GM18907 (cell line): ENCODE results near the gene RYR2.
A peak's percentile ranks its signal among the peaks of the same experiment; 100 is the strongest.
"Not testable (repeated sequence)": the region's sequence is repeated elsewhere in the genome, so short reads cannot be mapped to it uniquely, and the experiment has no call there.

ENCODE experiments used
- ATAC-seq: cut with Tn5 transposase; IDR thresholded peaks from one replicate; pipeline ENCODE4 v1.9.1; 2021; ENCODE audit warnings: mild to moderate bottlenecking, moderate library complexity; ENCODE audit not compliant: unreplicated experiment

Gene RYR2

DNA sequence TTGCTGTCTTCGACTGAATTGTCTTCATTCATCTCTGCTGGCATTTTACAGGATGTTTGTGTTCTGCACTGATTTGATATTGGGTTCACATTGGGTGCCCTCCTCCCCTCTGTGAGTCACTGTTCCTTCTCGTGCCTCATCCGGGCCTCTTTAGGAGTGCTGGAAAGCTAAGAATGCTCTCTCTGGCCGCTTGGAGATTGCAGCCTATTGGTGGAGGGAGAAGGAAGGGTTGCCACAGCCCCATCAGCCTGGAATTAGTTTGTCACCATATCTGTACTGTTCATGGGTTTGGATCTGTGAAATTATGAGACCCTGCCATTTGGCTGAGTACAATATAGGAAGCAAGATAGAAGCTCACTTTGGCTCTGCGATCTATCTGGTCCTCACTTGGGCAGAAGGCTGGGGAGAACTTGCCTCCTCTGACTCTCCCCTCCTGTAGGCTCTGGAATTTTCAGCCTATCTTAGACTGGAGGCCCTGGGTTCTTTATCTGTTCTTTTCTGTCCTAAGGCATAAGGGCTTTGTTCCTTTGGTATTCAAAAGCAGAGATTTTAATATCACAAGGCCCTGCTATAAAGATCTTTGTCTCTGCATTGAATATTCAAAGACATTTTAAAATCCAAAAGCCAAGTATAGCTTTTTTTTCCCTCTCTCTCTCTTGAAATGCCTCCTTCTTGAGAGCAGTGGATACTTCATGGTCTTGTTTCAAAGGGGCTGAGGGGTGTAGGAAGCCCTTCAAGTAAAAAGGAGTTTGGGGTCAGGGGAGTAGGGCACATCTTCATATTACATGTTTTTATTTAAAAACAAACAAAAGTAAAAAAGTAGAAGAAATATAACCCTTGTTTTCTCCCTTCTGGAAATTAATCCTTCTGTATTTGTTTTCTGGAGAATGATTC lies 500.8 kb downstream of the RYR2 start:
- ATAC-seq, result no peak

DNA sequence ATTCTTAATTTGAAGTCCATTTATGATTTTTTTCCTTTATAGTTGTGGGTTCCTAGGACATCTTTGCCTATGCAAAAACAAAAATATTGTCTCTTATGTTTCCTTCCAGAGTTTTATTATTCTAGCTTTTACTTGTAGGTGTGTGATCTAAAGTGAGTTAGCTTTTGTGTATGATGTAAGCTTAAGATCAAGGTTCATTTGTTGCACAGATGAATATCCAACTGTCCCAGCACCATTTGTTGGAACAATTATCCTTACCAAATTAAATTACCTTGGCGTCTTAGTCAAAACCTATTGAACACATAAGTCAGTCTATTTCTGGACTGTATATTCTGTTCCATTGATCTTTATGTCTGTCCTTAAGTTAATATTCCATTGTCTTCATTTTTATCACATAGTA lies 511.1 kb downstream of the RYR2 start:
- ATAC-seq, result no peak

DNA sequence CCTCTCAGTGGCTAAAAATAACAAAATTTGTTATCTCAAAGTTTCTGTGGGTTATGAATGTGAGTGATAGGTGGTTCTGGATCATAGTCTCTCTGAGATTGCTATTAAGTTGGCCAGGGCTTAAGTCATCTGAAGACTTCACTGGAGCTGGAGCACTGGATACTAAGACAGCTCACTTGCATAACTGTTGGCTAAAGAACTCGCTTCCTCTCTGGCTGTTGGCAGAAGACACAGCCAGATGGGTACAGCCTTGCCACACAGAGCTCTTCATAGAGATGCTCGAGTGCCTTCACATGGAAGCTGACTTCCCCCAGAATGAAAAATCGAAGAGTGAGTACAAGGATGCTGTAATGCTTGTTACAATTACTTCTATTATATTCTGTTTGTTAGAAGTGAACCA lies 514.9 kb downstream of the RYR2 start:
- no peak for ATAC-seq

DNA sequence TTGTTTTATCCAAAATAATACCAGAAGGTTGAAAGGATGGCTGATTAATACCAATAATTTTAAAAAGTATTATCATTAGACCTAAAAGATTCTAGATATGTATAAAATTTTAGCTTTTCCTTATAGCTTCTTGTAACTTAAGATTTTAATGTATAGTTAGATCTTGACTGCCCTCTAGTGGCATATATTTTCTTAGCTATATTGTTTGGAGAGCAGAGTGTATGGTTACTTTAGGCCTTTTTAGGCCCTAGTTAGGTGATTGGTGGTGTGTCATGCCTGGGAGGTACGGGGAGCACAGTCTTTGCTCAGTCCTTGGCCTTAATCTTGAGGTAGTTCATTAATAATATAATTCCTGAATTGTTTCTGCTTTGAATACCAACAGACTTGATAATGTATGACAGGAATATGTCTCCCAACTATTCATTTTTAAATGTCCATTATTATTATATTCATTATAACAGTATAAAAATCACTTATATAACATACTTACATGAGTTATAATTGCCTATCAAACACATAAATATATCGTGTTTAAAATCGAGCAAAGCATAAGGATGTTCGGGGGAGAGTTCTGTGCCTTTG lies 520.3 kb downstream of the RYR2 start:
- ATAC-seq, result peak; percentile 86

DNA sequence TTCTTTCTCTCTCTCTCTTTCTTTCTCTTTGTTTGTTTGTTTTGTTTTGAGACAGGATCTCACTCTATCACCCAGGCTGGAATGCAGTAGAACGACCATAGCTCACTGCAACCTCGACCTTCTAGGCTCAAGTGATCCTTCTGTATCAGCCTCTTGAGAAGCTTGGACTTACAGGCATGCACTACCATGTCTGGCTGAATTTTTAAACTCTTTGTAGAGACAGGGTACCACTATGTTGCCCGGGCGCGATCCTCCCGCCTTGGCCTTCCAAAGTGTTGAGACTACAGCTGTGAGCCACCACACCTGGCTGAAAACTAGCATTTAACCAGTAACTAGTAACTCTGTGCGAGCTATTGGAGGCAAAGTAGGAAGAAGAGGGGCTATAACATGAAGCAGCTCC lies 523.3 kb downstream of the RYR2 start:
- no peak for ATAC-seq

DNA sequence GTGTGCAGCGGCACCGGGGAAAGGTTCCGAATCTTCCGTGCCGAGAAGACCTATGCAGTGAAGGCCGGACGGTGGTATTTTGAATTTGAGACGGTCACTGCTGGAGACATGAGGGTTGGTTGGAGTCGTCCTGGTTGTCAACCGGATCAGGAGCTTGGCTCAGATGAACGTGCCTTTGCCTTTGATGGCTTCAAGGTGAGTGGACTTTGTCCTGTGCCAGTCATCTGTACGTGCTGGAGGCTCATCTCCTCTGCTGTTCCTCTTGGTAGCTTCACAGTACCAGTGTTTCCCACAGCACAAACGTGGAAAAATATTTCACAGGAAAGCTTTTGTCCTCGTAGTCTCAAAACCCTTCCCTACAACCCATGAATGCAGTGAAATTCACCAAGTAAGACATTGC lies 524.6 kb downstream of the RYR2 start:
- no peak for ATAC-seq

DNA sequence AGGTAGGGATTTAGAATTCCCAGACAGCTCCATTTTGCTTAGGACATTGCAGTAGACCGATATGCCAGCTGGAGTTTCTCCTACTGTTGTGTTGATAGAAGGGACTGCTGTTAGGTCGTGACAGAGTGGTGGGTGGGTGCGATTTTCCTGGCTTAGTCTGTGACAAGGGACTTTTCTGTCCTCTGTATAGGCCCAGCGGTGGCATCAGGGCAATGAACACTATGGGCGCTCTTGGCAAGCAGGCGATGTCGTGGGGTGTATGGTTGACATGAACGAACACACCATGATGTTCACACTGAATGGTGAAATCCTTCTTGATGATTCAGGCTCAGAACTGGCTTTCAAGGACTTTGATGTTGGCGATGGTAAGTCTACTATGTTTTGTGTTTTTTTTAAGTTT lies 527.0 kb downstream of the RYR2 start:
- no peak for ATAC-seq

DNA sequence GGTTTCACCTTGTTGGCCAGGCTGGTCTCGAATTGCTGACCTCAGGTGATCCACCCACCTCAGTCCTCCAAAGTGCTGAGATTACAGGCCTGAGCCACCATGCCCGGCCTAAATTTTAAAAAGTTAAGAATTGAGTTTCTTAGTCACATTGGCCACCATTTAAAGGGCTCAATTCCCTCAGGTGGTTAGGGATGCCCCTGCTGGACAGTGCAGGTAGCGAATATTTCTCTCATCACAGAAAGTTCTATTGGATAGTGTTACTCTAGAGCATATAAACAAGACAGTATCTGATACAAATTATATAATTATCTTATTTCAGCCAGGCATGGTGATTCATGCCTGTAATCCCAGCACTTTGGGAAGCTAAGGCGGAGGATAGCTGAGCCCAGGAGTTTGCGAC lies 528.5 kb downstream of the RYR2 start:
- ATAC-seq, result no peak

DNA sequence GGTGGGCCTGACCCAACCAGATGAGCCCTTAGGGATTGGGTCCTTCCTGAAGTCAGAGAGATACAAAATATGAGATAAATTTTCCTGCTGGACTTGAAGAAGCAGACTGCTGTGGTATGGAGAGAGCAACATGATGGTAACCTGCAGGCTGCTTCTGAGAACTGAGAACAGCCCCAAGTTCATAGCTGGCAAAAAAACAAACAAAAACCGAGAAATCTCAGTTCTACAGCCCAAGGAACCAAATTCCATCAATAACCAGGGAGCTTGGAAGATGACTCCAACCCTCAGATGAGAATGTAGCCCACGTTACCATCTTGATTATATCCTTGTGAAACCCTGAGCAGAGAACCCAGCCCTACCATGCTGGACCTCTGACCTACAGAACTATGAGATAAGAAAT lies 532.6 kb downstream of the RYR2 start:
- ATAC-seq, result no peak

DNA sequence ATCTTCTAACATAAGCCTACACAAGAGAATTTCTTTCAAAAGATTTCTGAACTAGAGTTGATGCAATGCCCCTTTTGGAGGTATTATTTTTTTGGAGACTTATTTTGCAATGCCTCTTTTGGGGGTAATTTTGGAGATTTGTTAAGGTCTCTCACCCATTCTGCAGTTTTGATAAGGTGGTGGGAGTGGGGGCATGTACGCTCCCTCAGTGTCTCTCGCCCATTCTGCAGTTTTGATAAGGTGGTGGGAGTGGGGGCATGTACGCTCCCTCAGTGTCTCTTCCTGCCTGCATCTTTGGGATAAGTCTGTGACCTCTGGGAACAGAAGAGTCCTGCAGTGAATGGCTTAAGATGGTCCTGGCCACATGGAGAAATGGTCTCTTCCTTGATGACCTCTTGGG lies 536.6 kb downstream of the RYR2 start:
- no peak for ATAC-seq

DNA sequence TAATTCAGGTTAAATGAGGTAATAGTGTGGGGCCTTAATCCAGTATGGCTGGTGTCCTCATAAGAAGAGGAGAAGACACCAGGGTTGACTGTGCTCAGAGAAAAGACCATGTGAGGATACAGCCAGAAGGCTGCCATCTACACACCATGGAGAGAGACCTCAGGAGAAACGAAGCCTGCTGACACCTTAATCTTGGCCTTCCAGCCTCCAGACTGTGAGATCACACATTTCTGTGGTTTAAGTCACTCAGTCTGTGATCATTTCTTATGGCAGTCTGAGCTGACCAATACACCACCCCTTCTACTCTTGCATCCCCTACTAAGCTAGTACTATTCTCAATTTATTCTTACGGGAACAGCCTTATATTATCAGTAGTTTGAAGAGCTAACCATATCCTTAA lies 538.7 kb downstream of the RYR2 start:
- no peak for ATAC-seq

DNA sequence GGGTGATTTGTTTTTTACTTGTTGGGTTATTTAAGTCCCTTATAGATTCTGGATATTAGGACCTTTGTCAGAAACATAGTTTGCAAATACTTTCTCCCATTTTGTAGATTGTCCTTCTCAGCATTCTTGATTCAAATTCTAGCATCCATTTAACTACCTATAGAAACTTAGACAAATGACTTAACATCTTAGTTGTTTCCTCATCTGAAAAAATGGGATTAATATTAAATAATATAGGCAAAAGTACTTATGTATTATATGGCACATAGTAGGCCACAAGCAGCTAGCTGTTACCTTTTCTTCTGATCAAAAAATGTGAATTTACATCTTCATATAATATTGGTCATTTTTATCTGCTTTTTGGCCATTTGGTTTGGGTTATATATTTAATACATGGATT lies 541.3 kb downstream of the RYR2 start:
- no peak for ATAC-seq

DNA sequence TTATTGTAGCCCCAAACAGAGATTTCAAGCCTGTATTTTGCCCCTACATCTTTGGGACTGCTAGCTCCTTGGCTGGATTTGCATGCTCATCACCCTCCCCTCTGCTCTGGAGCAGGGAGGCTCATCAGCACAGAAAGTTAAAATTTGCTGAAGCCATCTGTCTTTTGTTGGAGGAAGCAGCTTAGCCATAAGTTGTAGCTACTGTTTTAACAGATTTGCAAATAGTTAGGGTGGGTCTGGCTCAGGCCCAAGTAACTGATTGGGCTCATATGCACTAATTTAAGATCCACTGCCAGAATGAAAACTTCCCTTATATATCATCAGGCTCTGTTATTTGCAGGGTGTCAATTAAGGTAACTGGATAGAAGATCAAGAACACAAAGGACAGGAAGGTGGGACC lies 541.8 kb downstream of the RYR2 start:
- no peak for ATAC-seq

DNA sequence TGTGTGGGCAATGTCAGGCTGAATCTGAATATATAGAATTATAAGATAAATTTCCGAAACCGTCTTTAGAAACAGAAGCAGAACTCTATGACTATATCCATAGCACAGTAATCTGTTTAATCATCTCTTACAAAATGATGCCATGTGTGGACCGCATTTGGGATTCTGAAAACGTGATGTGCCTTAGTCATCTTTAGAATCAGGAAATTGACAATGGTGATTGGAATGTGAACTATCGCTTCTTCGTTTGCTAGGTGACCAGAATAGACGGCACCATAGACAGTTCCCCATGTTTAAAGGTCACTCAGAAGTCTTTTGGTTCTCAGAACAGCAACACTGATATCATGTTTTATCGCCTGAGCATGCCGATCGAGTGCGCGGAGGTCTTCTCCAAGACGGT lies 548.4 kb downstream of the RYR2 start:
- ATAC-seq, result no peak

DNA sequence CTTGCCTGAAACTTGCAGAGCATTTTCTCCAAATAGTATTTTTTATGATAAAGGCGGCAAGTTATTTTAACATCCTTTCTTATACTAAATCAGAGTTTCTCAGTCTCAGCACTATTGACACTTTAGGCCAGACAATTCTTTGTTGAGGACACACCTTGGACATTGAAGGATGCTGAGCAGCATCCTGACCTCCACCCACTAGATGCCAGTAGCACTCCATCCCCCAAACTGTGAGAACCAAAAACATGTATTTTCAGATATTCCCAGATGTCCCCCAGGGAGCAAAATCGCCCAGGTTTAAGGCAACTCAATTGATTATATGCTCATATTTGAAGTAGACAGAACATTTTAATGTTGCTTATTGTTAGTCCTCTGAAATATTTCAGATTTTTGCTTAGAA lies 549.4 kb downstream of the RYR2 start:
- no peak for ATAC-seq

DNA sequence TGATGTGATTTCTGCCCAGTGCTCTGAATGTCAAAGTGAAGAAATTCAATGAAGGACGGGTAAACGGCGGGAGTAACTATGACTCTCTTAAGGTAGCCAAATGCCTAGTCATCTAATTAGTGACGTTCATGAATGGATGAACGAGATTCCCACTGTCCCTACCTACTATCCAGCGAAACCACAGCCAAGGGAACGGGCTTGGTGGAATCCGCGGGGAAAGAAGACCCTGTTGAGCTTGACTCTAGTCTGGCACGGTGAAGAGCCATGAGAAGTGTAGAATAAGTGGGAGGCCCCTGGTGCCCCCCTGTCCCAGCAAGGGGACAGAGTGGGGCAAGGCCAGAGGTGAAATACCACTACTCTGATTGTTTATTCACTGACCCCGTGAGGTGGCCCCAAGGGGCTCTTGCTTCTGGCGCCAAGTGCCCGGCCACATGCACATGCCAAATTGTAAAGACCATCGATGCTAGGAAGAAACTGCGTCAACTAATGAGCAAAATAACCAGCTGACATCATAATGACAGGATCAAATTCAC lies 561.1 kb downstream of the RYR2 start:
- not testable (repeated sequence) for ATAC-seq

DNA sequence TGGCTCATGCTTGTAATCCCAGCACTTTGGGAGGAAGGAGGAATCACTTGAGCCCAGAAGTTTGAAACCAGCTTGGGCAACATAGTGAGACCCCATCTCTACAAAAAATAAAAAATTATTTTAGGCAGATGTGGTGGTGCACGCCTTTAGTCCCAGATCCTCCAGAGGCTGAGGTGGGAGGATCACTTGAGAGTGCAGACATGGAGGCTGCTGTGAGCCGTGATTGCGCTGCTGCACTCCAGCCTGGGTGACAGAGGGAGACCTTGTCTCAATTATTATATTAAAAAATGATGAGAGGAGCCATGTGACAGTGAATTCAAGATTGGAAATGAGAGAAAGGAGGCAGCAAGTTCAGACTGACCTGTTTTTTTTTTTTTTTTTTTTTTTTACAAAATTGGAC lies 566.4 kb downstream of the RYR2 start:
- no peak for ATAC-seq

DNA sequence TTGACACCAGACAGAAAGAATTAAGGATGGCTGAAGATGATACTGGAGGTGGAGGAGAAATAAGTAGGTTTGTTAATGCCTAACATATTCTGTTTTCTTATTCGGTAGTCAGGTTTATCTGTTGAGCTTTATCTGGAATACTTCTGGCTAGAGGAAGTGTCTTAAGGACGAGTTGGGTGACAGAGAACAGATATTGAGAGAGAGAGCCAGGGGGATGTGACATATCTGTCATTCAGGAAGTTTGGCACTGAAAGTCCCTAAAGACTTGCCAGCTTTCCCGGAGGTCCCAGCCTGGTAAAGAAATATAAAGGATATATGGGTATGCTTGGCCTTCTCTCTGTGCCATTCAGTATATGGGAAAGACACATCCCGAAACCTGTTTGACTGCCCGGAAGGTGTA lies 568.2 kb downstream of the RYR2 start:
- no peak for ATAC-seq

DNA sequence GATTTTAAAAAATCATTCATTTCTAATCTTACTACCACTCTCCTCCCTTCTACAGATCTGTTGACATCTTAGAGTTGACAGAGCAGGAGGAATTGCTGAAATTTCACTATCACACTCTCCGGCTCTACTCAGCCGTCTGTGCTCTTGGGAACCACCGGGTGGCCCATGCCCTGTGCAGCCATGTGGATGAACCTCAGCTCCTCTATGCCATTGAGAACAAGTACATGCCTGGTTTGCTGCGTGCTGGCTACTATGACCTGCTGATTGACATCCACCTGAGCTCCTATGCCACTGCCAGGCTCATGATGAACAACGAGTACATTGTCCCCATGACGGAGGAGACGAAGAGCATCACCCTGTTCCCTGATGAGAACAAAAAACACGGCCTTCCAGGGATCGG lies 572.0 kb downstream of the RYR2 start:
- no peak for ATAC-seq

DNA sequence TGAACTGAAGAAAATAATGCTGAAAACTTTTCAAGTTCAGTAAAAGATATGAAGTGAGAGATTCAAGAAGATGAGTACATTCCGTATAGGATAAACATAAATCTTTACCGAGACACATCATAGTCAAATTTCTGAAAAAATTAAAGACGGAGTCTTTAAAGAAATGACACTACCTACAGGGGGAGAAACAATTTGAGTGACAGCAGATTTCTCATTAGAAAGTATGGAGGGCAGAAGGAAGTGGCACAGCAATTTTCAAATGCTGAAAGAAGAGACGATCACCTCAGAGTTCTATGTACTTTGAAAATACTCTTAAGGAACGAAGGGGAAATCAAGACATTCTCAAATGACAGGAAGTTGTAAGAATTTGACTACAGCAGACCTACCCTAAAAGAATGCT lies 577.6 kb downstream of the RYR2 start:
- ATAC-seq, result no peak

DNA sequence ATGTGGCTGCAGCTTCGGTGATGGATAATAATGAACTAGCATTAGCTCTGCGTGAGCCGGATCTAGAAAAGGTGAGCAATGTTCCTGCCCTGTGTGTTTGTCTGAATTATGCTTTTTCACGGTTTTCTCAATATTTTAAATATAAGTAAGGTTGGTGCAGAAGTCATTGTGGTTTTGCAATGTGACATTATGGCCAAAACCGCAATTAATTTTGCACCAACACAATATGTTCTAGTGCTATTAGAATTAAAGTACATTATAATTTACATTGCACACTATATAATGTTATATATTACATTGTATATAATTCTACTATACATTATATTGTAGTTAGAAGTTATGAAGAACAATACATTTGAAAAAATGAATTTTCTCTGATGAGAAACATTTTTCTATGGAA lies 592.9 kb downstream of the RYR2 start:
- no peak for ATAC-seq

DNA sequence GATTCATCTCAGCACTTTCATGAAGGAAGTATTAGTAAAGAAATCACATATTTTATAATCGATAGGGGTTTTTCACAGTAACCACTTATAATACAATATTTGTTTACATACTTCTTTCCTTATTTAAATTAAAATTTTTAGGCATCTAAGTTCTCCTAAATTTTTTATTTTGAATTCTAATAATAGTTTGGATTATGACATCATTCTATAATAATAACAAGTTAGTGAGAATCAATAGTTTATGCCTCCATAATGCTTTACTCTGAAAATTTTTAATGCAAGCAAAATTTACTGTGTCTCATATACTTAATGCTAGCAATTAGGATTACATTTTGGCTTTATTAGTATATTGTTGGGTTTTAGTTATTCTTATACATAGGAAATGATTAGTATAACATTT lies 596.6 kb downstream of the RYR2 start:
- ATAC-seq, result no peak
